Fibroblast of lung (primary cell): ENCODE data around the gene GPC6. TPM values are rescaled to one million over a fixed set of nuclear protein-coding genes. Genes with fewer than 3 reads are reported as not detected.

Experiments used
- DNase-seq, 2 donors: peaks; one replicate each; pipeline versions ENCODE4 v3.0.0 to v3.0.0-alpha.2; 2010; ENCODE audit warnings: low read depth in 2 of 2
- H2AFZ ChIP-seq: 2 replicates; pipeline ENCODE4 v1.5.1; 2012; ENCODE audit warnings: low read length, control low read depth, inconsistent platforms
- H3K27ac ChIP-seq: 2 replicates; pipeline ENCODE4 v1.5.1; 2011; ENCODE audit warnings: low read length, control low read depth; ENCODE audit not compliant: insufficient read depth
- H3K27me3 ChIP-seq: 2 replicates; pipeline ENCODE4 v1.5.1; 2011; ENCODE audit warnings: mild to moderate bottlenecking, low read length; ENCODE audit not compliant: control insufficient read depth, insufficient read depth
- H3K36me3 ChIP-seq: 2 replicates; pipeline ENCODE4 v1.5.1; 2011; ENCODE audit warnings: low read length; ENCODE audit not compliant: control insufficient read depth, insufficient read depth
- H3K4me1 ChIP-seq: 2 replicates; pipeline ENCODE4 v1.5.1; 2011; ENCODE audit warnings: low read length; ENCODE audit not compliant: control insufficient read depth, insufficient read depth; ENCODE audit errors: extremely low read depth
- H3K4me2 ChIP-seq: 2 replicates; pipeline ENCODE4 v1.5.1; 2011; ENCODE audit warnings: low read length, control low read depth; ENCODE audit not compliant: insufficient read depth; ENCODE audit errors: extremely low read depth
- H3K4me3 ChIP-seq, 4 experiments: fragments of 200-600 bp in 1 of 4; sonication (generic) in 1 of 4; replicated peaks in 1 of 4; 2 replicates each; pipeline ENCODE4 v1.5.1; 2011 to 2016; ENCODE audit warnings: low read length in 4 of 4, low read depth in 3 of 4, mild to moderate bottlenecking in 3 of 4, control low read depth in 2 of 4, inconsistent platforms in 1 of 4, mixed read lengths in 1 of 4; ENCODE audit not compliant: insufficient read depth in 1 of 4; ENCODE audit errors: control extremely low read depth in 1 of 4
- H3K79me2 ChIP-seq: 2 replicates; pipeline ENCODE4 v1.5.1; 2012; ENCODE audit warnings: mild to moderate bottlenecking, low read length, inconsistent platforms; ENCODE audit not compliant: control insufficient read depth, insufficient read depth
- H3K9ac ChIP-seq: 2 replicates; pipeline ENCODE4 v1.5.1; 2011; ENCODE audit warnings: mild to moderate bottlenecking, low read length, control low read depth; ENCODE audit not compliant: insufficient read depth
- H3K9me3 ChIP-seq: 2 replicates; pipeline ENCODE4 v1.5.1; 2012; ENCODE audit warnings: low read depth, low read length; ENCODE audit not compliant: control insufficient read depth, insufficient read depth
- H4K20me1 ChIP-seq: 2 replicates; pipeline ENCODE4 v1.5.1; 2011; ENCODE audit warnings: low read length; ENCODE audit not compliant: control insufficient read depth, insufficient read depth; ENCODE audit errors: extremely low read depth
- EZH2 ChIP-seq: IDR thresholded peaks from 2 replicates; pipeline ENCODE4 v1.5.1; 2012; ENCODE audit warnings: low read length, control low read depth, mild to moderate bottlenecking; ENCODE audit errors: missing control alignments
- polyA plus RNA-seq, 2 donors: library from polyadenylated mRNA; depleted of rRNA in 1 of 2; stranded (reverse) in 1 of 2; unstranded in 1 of 2; fragments of >200 nt; gene quantifications; 2 replicates each; pipeline ENCODE4 v1.2.1, GENCODE V29; 2011 to 2012; ENCODE audit warnings: missing spikeins in 1 of 2
- total RNA-seq: library from RNA; depleted of rRNA; stranded (reverse); fragments of >200 nt; gene quantifications from 2 replicates; pipeline ENCODE4 v1.2.1, GENCODE V29; 2014
- TF ChIP-seq, protein P1 (sequence below), 2 donors: IDR thresholded peaks in 1 of 2; conservative IDR thresholded peaks in 1 of 2; 1 replicate in 1 of 2; 2 replicates in 1 of 2; pipeline ENCODE4 v1.5.1; 2011 to 2012; ENCODE audit warnings: low read length in 2 of 2, control low read depth in 1 of 2, inconsistent platforms in 1 of 2, low read depth in 1 of 2, mild to moderate bottlenecking in 1 of 2

Gene GPC6
- total and polyA plus RNA-seq, 2 donors (not counting 1 experiment from before 2014, with no cell fraction given) = 11.2 to 33.7 TPM

- H3K9me3 ChIP-seq = no peaks in the 10 kb centered on the region
- H4K20me1 ChIP-seq = no peaks in the 10 kb centered on the region
- no peaks in the 10 kb centered on the region for H3K27me3 ChIP-seq
- no peaks in the 10 kb centered on the region for H3K79me2 ChIP-seq
- no peaks in the 10 kb centered on the region for H3K36me3 ChIP-seq
- no peak overlapping the region for H3K27ac ChIP-seq
- H3K4me3 ChIP-seq = no peak overlapping the region
- H3K9ac ChIP-seq = no peak overlapping the region
- no peak overlapping the region for H2AFZ ChIP-seq
- no peak overlapping the region for H3K4me2 ChIP-seq
- DNase-seq = no peak
- no peaks in the 10 kb centered on the region for H3K4me1 ChIP-seq
- TF ChIP-seq, protein P1, sequence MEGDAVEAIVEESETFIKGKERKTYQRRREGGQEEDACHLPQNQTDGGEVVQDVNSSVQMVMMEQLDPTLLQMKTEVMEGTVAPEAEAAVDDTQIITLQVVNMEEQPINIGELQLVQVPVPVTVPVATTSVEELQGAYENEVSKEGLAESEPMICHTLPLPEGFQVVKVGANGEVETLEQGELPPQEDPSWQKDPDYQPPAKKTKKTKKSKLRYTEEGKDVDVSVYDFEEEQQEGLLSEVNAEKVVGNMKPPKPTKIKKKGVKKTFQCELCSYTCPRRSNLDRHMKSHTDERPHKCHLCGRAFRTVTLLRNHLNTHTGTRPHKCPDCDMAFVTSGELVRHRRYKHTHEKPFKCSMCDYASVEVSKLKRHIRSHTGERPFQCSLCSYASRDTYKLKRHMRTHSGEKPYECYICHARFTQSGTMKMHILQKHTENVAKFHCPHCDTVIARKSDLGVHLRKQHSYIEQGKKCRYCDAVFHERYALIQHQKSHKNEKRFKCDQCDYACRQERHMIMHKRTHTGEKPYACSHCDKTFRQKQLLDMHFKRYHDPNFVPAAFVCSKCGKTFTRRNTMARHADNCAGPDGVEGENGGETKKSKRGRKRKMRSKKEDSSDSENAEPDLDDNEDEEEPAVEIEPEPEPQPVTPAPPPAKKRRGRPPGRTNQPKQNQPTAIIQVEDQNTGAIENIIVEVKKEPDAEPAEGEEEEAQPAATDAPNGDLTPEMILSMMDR (conservative IDR thresholded peaks at IDR 0.05 in 1 of 2, IDR thresholded peaks at IDR 0.05 in 1 of 2; ENCODE audit: low read depth in 1 of 2, low read length in 2 of 2) = no peak
- TF ChIP-seq EZH2 = no peak
These were observed 624.6 kb downstream of the GPC6 start for GRCh38 chr13:93851236-93851635.

- Histone ChIP-seq H3K4me3 (no peak overlapping the region), H3K4me1 (no peaks in the 10 kb centered on the region), H3K4me2 (no peak overlapping the region), H3K36me3 (no peaks in the 10 kb centered on the region), H3K27ac (no peak overlapping the region), H3K27me3 (no peaks in the 10 kb centered on the region), H2AFZ (no peak overlapping the region), H3K9ac (no peak overlapping the region), H3K9me3 (no peaks in the 10 kb centered on the region), H4K20me1 (no peaks in the 10 kb centered on the region), H3K79me2 (no peaks in the 10 kb centered on the region)
- TF ChIP-seq EZH2 = no peak
- TF ChIP-seq, protein P1 (conservative IDR thresholded peaks at IDR 0.05 in 1 of 2, IDR thresholded peaks at IDR 0.05 in 1 of 2; ENCODE audit: low read depth in 1 of 2, low read length in 2 of 2) = no peak
- peak in 1 of 2 donors; percentile 6 for DNase-seq
These were observed 627.3 kb downstream of the GPC6 start for GRCh38 chr13:93853912-93854311.

DNA sequence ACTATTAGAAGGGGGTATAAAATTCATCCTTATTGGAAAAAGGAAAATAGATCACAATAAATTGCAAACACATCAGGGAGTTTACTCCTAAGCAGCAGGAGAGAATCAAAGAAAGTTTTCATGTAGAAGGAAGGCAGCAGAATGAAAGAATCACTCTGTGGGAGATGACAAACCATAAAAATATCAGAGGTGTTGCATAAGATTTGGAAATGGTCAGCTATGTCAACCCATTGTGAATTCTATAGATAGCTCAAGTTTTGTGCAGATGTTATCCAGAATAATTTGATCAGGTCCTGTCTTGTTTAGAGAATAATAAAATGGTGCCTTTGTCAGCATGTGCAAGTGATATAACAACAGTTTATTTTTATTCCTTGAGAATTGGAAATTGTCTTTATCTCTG is 630.5 kb downstream of the GPC6 start:
- no peaks in the 10 kb centered on the region for H3K27me3 ChIP-seq
- H3K4me2 ChIP-seq = no peak overlapping the region
- no peak overlapping the region for H2AFZ ChIP-seq
- DNase-seq = peak; percentile 9 to 47
- no peak overlapping the region for H3K4me3 ChIP-seq
- H3K4me1 ChIP-seq = no peaks in the 10 kb centered on the region
- H4K20me1 ChIP-seq = no peaks in the 10 kb centered on the region
- H3K9ac ChIP-seq = no peak overlapping the region
- H3K9me3 ChIP-seq = no peaks in the 10 kb centered on the region
- TF ChIP-seq, protein P1 (conservative IDR thresholded peaks at IDR 0.05 in 1 of 2, IDR thresholded peaks at IDR 0.05 in 1 of 2; ENCODE audit: low read depth in 1 of 2, low read length in 2 of 2) = no peak
- TF ChIP-seq EZH2 = no peak
- no peaks in the 10 kb centered on the region for H3K36me3 ChIP-seq
- H3K79me2 ChIP-seq = no peaks in the 10 kb centered on the region
- no peak overlapping the region for H3K27ac ChIP-seq
